SW480 (cell line): Measurements from ENCODE around the gene MAPK4.

Source experiments
- DNase-seq: peaks from one replicate; pipeline ENCODE4 v3.0.0-alpha.2; 2016; ENCODE audit warnings: low spot score

Gene MAPK4

DNA sequence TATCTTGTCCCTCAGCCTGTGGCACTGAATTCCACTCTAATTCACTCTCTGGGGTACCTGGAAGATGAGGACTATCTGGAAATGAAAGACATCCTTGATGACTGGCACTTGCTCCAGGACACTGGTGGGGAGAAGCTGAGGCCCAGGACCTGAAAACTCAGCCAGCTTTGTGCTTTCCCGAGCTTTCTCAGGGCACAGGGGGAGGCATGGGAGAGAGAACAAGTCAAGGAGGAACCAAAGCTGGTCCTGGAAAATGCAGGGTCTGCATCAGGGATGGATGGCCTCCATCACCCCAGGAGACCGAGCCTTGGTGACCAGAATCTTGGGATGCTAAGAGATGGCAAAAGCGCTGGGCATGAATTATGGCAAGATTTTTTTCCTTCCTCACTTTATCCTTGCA, 65.1 kb downstream of the MAPK4 start:
- DNase-seq, result no peak

DNA sequence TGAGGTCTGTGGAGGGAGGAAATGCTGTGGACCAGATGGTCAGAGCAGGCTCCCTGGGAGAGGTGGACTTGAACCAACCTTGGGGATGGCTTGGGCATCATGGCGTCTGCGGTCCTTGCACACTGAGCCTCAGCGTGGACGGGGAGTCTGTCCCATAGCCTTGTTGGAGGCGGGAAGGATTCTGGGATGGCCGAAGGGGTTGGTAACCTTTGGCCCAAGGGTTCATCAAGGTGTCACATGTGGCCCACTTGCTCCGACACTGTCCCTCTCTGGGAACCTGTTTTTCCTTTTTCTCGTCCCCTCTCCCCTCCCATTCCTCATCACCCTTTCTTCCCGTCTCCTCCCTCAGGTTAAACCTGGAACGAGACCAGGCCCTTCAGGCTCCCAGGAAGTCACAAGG, 66.4 kb downstream of the MAPK4 start:
- no peak for DNase-seq

DNA sequence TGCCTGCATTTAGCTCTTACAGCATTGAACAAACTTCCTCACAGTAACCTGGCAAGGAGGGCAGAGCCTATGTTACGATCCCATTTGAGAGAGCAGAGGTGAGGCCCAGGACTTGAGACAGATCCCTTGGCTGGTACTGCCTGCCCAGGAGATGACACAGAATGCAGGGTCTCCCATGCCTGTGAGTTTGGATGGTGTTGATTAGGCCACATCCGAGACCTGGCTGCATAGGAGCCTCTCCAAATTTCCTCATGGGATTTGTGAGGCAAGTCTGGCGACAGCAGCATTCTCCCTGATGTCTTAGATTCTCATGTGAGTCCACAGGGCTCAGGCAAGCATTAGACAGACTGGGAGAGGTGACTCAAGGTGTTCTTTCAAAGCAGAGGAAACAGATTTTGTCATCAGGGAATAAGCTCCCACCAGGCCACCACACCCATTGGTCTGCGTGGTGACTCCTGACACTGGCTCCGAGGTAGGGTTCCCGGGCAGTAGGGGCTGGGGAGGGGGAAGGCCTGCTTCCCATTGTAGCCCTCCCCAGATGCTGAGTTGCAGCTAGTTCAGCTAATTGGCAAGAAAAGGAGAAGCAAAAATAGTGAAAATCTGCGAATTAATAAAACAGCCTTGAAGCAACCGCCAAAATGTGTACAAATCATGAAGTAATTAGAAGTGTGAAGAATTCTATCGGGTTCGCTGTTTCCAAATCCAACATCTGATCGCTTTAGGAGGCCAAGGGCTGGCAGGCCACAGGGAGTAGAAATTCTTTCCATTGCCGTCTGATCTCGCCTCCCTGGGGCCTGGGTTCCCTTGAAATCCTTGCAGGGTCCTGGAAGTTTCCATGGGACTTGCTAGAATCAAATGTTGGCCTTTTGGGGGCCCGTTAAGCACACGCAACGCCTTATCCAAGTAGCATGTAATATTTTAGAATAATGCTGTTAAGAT, 68.0 kb downstream of the MAPK4 start:
- DNase-seq, result no peak

DNA sequence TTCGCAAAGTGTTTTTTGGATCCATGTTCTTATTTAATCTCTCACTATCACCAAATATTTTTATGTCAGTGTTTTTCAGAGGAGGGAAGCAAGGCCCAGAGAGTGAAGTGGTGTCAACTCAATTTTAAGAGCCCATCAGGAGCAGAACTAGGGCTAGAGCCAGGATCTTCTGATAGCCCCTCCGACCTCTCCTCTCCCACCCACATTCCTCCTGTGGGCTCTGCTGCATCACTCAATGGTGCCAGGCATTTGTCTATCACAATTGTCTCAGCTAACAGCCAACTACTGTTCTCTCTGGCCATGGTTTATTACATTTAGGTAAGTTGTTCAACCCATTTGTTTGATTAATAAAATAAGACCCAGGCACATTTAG, 68.6 kb downstream of the MAPK4 start:
- DNase-seq, result no peak

DNA sequence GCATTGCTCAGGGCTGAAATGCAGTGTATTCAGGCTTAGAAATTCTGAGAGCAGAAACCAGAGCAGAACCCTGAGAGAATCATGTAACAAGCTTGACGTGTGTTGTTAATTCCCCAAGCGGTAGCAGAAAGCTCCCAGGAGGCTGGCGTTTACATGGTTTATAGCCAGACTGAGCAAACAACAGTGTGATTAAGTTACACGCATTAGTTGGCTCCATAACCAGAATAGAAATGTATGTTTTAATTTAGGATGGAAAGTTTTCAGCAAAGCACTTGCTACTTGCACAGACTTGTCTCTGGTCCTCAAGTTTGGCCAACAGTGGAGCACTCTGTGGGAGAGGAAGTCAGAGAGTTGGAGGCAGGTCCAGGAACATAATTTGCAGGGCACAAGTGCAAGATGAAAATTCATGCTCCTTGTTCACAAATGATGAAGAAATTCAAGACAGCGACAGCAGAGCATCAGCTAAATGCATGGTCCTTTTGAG, 69.3 kb downstream of the MAPK4 start:
- DNase-seq, result no peak

DNA sequence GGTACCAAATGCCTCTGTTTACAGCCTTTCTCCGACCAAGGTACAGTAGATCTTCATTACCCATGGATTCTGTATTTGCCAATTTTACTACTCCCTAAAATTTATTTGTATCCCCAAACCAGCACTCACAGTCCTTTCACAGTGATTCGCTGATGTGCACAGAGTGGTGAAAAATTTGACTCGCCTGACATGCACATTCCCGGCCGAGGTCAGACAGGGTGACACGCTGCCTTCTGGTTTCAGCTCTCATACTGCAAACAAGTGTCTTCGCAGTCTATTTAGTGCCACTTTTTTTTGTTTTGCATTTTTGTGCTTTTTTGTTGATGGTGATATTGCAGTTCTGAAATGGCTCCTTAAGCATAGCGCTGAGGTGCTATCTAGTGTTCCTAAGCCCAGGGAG, 71.0 kb downstream of the MAPK4 start:
- no peak for DNase-seq

DNA sequence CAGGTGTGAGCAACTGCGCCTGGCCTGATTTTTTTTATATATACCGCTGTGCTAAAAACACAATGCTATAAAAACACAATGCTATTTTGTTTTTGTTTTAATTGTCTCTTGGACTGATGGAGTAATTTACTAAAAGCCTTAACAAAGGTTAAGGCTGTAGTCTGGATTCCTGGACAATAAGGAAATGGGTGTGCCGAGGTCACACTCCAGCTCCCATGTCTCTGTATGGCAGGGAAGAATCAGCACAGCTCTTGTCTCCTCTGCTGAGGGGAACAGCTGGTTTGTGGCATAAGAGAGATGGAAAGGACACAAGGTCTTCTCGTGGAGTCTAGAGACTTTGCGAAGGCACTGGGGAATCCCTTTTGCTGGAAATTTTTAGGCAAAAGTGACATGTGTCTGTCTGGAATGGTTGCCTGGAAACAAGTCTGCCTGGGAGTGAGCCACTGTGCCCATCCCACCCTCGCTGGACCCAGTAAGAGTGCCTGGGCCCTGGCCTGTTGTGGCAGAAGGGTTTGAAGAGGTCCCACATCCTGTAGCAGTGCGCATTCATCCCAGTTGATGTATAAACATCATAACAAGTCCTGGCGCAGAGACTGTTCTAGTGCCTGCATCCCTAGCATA, 73.1 kb downstream of the MAPK4 start:
- DNase-seq, result no peak

DNA sequence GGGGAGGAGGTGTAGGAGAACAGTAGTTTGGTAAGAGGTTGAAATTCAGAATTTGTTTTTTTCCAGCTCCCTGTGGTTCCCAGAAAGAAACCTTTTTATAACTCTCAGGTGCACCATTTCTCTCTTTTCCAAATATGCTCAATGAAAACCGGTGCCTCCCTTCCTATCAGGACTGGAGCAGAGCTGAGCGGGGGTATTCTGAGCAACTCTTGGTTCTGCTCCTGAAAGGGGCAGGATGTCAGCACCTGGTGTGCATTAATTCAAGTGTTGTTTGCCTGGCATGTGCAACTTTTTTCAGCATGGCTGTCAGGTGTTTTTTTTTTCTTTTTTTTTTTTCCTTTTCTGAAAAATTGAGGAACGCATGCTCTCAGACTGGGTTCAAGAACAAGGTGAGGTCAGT, 74.1 kb downstream of the MAPK4 start:
- DNase-seq, result no peak

DNA sequence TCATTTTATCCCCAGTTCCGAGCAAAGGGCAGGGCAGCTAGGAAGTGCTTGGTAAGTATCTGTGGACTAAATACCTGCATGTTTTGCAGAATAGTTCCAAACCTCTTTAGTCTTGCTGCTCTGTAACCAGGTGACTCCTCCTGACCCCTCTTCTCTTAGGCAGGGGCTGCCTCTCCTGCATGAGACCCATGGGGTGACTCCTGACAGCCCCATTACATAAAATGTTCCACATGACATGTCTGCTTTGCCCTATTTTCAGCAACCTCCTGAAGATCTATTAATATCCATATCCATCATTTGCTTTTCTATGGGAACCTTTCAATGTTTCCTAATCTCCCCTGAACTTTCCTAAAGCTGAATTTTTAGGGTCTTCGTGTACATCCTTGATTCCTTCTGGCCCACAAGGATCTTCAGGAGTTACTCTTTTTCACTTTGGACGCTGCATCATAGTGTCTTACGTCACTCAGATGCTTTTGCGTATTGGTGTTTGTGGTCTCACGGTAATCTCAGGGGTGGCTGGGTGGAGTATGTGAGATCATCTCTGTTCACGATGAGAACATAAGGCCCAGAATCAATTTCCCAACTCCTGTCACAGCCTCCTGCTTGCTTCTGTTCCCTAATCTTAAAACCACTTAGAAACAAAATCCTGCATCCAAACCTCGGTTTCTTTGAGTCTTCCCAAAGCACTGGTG, 76.6 kb downstream of the MAPK4 start:
- DNase-seq, result no peak

DNA sequence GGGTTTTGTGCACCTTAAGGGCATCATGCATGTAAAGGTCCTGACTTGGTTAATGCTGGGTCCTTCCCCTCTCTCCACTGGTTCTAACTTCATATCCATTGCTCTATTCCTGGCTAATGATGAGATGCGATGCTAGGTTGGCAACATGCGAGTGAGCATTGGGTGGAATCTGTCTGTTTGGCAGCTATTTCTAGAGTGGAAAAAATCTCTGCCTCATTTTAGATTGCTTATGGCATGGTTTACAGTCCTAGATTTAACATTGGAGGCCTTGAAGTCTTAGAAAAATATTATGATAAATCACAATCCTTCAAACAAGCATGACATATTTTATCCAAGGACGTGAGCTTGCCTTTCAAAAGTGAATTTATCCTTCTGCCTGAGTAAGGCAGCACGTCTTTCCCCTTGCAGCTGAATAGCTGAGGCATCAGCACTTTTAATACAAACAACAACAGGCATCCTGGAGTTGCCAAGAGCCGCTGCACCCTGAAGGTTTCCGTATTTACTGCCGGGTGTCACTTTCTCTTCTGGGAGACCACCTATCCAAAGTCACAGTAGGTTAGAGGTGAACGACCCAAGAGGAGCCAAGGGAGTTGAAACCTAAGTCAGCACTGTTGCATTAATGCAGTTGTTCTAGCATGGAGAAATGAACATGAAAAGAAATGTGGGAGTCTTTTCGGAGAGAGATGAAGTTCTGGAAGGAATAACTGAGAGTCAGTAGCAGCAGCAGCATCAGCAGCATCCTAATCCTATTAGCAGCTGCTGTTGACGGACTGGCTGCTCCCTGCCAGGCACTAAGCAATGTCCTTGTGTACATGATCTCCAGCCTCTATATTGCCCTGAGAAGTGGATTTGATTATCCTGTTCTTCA, 78.4 kb downstream of the MAPK4 start:
- DNase-seq, result no peak

DNA sequence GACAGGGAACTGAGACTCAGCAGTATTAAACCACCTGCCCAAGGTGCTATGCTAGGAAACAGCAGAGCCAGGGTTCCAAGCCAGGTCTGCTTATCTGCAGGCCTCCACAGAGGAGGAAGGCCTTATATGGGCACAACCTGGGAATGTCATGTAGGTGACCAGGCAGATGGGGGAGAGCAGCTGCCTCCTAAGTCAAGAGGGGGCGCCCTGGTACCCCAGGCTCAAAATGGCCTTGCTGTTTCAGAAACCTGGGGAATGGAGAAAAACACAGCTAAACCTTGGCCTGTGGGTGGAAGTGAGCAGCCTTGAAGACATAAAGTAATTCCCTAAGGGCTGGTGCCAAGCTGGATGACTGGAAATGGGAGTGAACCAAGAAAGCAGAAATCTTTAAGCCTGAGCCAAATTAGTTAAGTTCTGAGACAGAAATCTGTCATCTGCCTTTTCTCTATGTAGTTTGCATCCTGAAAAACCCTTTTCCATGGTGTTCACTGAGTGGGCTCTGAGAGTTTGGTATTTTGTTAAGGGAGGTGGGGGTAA, 79.1 kb downstream of the MAPK4 start:
- no peak for DNase-seq

DNA sequence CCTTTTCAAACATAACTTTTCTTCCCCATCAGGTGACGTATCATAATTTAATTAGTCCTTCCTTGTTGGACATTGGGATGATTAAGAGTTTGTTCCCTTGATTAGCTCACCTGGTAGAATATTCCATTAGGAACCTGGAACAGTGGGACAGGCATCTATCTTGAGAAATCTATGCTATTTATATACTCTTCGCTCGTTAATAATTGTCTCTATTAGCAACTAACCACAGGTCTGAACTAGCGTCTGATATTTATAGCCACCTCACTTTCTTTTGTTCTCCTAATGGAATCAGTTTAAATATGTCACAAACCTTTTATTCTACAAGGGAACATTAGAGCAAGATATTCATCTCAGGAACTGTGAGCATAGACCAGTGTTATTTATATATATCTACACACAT, 79.8 kb downstream of the MAPK4 start:
- DNase-seq, result no peak

DNA sequence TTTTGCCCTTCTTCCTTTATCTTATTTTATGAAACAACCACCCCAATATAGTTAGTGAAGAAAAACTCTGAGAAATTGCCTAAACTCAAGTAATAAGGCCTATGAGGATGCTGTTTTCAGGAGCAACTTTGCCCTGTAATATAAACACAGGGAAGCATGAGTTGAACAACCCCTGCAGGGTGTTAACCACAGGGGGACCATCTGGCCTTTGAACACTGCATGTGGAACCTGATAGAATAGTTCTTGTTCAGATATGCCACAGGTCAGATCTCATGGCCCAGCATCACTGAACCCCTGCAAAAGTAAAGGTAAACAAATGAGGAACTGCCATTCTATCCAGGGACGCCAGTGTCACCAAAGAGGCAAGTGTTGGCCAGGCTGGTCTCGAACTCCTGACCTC, 82.6 kb downstream of the MAPK4 start:
- no peak for DNase-seq

DNA sequence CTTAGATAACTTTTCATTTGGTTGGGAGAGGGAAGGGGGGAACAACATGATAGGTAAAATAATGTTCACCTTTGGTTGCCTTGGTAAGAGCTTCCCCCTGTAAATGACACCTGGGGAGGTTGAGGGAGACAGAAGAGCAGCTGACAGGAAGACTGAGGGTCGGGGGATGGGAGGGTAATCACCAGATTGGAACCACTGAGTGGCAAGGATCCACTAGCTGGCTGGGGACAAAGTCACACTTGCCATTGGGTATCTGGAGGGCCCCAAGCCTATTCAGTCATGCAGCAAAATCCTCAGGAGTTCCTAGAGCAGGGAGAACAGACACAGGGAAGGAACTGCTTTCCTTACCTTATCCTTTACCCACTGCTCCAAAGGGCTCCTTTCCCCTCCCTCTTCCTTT, 84.3 kb downstream of the MAPK4 start:
- DNase-seq, result no peak

DNA sequence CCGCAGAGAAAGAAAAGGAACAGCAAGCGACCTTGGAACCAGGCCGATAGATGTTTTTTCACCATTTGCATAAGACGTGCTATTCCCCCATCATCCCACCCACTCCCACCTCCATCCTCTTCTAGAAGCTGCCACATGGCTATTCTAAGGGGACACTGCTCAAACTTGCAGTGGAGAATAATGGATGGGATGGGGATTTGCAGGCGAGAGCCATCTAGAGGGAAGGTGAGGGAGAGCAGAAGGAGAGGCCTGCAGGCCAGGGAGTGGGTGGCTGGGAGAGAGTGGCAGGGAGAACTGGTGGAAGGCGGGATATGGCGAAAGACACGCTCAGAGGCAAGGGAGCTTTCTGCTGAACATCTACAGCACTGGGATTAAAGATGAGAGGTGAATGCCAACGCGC, 84.9 kb downstream of the MAPK4 start:
- DNase-seq, result peak; percentile 8

DNA sequence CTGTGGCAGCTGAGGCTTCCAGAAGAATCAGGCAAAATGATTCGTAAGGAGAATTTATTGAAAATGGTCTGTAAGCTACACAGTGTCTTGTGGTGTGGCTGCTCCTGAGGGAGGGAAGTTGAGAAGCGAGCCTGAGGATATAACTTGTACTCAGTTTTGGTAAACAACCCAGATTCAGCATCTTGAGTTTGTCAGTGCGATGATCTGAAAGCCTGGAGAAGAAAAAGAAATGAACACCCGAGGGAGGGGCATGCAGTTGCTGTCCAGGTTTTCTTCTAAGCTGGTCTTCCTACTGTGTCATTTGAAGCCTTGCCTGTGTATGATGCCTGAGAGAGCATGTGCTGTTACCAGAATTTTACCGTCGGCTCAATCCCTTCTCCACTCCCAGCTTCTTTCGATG, 87.3 kb downstream of the MAPK4 start:
- DNase-seq, result no peak

DNA sequence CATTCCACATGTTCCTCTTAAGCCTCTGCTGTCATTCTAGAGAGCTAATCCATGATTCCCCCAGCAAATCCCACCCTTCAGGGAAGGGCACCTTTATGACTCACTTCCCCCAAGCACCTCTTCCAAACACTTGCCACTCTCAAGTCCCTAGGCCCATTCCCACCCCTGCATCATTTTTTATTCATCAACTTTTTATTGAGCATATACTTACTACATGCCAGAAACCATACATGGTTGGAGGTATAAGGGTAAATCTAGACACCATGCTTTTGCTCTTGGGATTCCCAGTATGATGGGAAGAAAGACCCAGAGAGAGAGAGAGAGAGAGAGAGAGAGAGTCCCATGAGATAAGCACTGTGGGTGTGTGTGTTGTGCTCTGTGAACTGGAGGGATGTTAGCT, 87.9 kb downstream of the MAPK4 start:
- DNase-seq, result no peak

DNA sequence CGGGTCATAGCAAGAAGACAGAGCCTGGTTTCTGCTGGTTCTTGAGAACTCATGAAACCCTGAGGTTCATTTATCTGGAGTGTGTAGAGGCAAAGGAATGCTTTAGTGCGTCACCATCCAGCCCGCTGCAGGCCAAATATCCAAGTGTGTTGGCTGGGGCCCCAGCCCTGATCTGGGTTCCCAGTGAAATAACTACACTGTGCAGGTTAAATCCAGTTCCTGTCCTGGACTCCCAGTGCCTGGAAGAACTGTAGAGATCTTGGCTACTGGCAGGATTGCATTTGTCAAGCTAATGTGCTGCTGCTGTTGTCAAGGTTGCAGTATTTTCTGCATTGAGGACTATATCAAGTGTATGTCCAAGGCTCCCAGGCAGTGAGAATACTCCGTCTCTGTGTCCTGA, 89.9 kb downstream of the MAPK4 start:
- no peak for DNase-seq

DNA sequence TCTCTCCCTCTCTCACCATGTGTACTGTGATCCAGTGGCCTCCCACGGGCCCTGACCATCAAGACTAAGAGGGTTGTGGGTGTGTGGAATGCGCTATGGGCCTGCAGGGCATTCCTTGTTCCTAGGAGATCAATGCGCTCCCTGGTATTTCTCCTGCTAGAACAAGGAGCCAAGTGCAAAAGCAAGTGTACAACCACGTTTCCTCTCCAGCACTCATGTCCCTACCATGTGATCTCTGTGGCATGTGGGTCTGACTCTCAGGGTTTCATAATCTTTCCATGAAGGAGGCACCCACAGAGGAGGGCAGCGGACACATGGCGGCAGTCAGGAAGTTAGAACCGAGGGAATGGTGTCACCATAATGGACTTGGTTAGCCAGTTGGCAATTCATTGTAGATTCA, 91.4 kb downstream of the MAPK4 start:
- DNase-seq, result no peak

DNA sequence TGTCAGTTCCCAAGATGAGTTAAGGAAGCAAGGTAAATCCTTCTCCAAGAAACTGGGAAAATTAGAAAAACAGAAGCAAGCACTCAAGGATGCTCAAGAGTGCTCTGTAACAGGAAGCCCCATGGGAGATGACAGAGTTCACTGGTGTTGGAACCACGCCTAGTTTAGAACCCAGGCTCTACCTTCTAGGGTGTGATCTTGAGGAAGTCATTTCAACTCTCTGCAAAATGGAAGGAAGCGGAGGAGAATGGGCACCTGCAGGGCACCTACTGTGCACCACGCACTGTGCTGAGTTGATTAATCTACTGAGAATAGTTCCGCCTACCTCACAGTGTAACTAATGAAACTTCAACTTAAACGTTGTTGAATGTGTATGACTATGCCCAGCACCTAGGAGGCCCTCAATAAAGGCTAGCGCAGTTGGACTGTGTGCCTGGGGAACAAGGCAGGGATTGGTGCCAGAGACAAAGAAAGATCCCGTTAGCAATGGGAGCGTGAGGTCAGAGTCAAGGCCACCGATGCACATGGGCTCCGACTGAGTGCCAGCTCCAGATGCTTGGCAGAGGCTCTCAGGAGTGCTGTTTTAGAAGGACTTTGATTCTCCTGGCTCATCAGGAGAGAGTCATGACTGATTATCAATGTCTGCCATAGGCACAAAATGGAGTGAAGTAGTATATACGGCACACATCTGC, 93.7 kb downstream of the MAPK4 start:
- no peak for DNase-seq

DNA sequence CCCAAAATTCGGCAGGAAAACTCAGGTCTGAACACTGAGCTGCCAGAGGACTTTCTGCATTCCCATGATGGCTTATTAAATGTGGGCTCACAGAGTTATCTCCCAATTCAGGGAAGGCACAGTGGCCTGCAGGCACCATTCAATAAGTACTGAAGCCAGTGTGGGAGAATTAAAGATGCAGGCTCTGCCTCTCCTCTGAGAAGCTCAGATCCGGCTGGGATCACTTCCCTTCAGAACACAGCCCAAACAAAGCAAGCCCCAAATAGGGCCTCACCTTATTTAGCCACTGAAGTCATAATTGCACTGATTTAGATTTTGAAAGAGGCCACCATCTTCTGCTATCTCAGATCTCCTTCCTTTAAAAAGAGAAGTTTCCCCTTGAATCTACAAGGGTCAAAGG, 94.3 kb downstream of the MAPK4 start:
- DNase-seq, result no peak
